CD14-positive monocyte (primary cell): ENCODE data around the gene PLEKHD1. TPM values are rescaled to one million over a fixed set of nuclear protein-coding genes. Genes with fewer than 3 reads are reported as not detected.
A peak's percentile ranks its signal among the peaks of the same experiment; 100 is the strongest.

Experiments used
- DNase-seq, 3 donors: peaks; one replicate each; pipeline ENCODE4 v3.0.0-alpha.2; 2011 to 2022
- H2AFZ ChIP-seq: 2 replicates; pipeline ENCODE4 v1.6.0; 2012; ENCODE audit warnings: mild to moderate bottlenecking, low read depth, low read length, inconsistent platforms; ENCODE audit not compliant: insufficient read depth, poor library complexity, severe bottlenecking
- H3K27ac ChIP-seq, 2 donors: 1 replicate in 1 of 2; 2 replicates in 1 of 2; pipeline ENCODE4 v1.5.1; 2012 to 2013; ENCODE audit warnings: low read length in 2 of 2, control low read depth in 1 of 2, inconsistent platforms in 1 of 2, low read depth in 1 of 2, mild to moderate bottlenecking in 1 of 2
- H3K27me3 ChIP-seq, 2 donors: one replicate each; pipeline versions ENCODE4 v1.6.0 to v1.6.1; 2011 to 2013; ENCODE audit warnings: low read length in 2 of 2; ENCODE audit not compliant: control insufficient read depth in 2 of 2, insufficient read depth in 2 of 2
- H3K36me3 ChIP-seq, 2 donors: replicated peaks in 1 of 2; 1 replicate in 1 of 2; 2 replicates in 1 of 2; pipeline versions ENCODE4 v1.5.1 to v1.6.1; 2012 to 2013; ENCODE audit warnings: low read length in 2 of 2, control low read depth in 1 of 2, inconsistent platforms in 1 of 2, mild to moderate bottlenecking in 1 of 2; ENCODE audit not compliant: insufficient read depth in 2 of 2, control insufficient read depth in 1 of 2
- H3K4me1 ChIP-seq, 2 donors: 1 replicate in 1 of 2; 2 replicates in 1 of 2; pipeline versions ENCODE4 v1.5.1 to v1.6.1; 2012 to 2013; ENCODE audit warnings: low read length in 2 of 2, control low read depth in 1 of 2, inconsistent platforms in 1 of 2, mild to moderate bottlenecking in 1 of 2, moderate library complexity in 1 of 2; ENCODE audit not compliant: insufficient read depth in 2 of 2, control insufficient read depth in 1 of 2
- H3K4me2 ChIP-seq: replicated peaks from 2 replicates; pipeline ENCODE3; 2012; ENCODE audit warnings: low read length, moderate library complexity, mild to moderate bottlenecking; ENCODE audit not compliant: poor library complexity, severe bottlenecking; ENCODE audit errors: extremely low read depth
- H3K4me3 ChIP-seq, 3 experiments: fragments of 200-600 bp in 1 of 3; sonication (generic) in 1 of 3; replicated peaks in 1 of 3; 1 replicate in 2 of 3; 2 replicates in 1 of 3; pipeline ENCODE4 v1.5.1; 2011 to 2013; ENCODE audit warnings: low read length in 3 of 3, mild to moderate bottlenecking in 3 of 3, control low read depth in 2 of 3, low read depth in 2 of 3, inconsistent platforms in 1 of 3, moderate library complexity in 1 of 3
- H3K79me2 ChIP-seq: 2 replicates; pipeline ENCODE4 v1.6.0; 2012; ENCODE audit warnings: mild to moderate bottlenecking, control low read depth, inconsistent platforms, low read length, moderate library complexity; ENCODE audit not compliant: insufficient read depth
- H3K9ac ChIP-seq: 2 replicates; pipeline ENCODE4 v1.6.0; 2017; ENCODE audit warnings: low read length, mild to moderate bottlenecking; ENCODE audit not compliant: insufficient read depth, poor library complexity, severe bottlenecking
- H3K9me3 ChIP-seq, 2 donors: replicated peaks in 1 of 2; 1 replicate in 1 of 2; 2 replicates in 1 of 2; pipeline versions ENCODE4 v1.5.1 to v1.6.1; 2012 to 2013; ENCODE audit warnings: low read length in 2 of 2, control low read depth in 1 of 2; ENCODE audit not compliant: control insufficient read depth in 1 of 2, insufficient read depth in 1 of 2
- H4K20me1 ChIP-seq: 2 replicates; pipeline ENCODE4 v1.6.0; 2012; ENCODE audit warnings: mild to moderate bottlenecking, low read length, control low read depth, moderate library complexity; ENCODE audit not compliant: insufficient read depth
- H3K27ac Mint-ChIP-seq, 7 donors: one replicate each; pipeline ENCODE4 v1.8.0; 2020; ENCODE audit warnings: mild to moderate bottlenecking in 7 of 7, mixed read lengths in 7 of 7, moderate library complexity in 6 of 7, inconsistent platforms in 2 of 7
- H3K27me3 Mint-ChIP-seq, 3 donors: one replicate each; pipeline ENCODE4 v1.8.0; 2021 to 2022; ENCODE audit warnings: low read depth in 3 of 3, mild to moderate bottlenecking in 3 of 3, mixed read lengths in 3 of 3, moderate library complexity in 3 of 3, inconsistent platforms in 1 of 3
- H3K36me3 Mint-ChIP-seq, 2 donors: one replicate each; pipeline ENCODE4 v1.8.0; 2020; ENCODE audit warnings: mixed read lengths in 2 of 2, inconsistent platforms in 1 of 2, mild to moderate bottlenecking in 1 of 2
- H3K4me1 Mint-ChIP-seq: one replicate; pipeline ENCODE4 v1.8.0; 2020; ENCODE audit warnings: mild to moderate bottlenecking, mixed read lengths
- H3K4me3 Mint-ChIP-seq, 2 donors: one replicate each; pipeline ENCODE4 v1.8.0; 2020; ENCODE audit warnings: mild to moderate bottlenecking in 2 of 2, mixed read lengths in 2 of 2, moderate library complexity in 1 of 2
- H3K9me3 Mint-ChIP-seq, 7 donors: one replicate each; pipeline ENCODE4 v1.8.0; 2020 to 2022; ENCODE audit warnings: mixed read lengths in 7 of 7, mild to moderate bottlenecking in 6 of 7, moderate library complexity in 6 of 7, inconsistent platforms in 2 of 7
- CTCF ChIP-seq: fragments of 200-600 bp; IDR thresholded peaks from one replicate; pipeline ENCODE4 v1.8.0; 2022; ENCODE audit warnings: antibody characterized with exemption, mild to moderate bottlenecking
- WGBS: methylation state at CpG from one replicate; pipeline ENCODE4 v1.1.5; 2013; ENCODE audit warnings: missing lambda C conversion rate; ENCODE audit not compliant: insufficient coverage; 5-methylcytosine and 5-hydroxymethylcytosine counted together
- intact Hi-C, 2 donors: fragments of 100-400 bp; cut with micrococcal nuclease; formaldehyde crosslinking; loops; one replicate each; pipeline versions ENCODE4 v1.15.0 to v1.15.1; 2023
- polyA plus RNA-seq, 3 donors: library from polyadenylated mRNA; depleted of rRNA in 1 of 3; unstranded in 2 of 3; stranded (reverse) in 1 of 3; fragments of 300-500 nt in 2 of 3; fragments of >200 nt in 1 of 3; fragmentation: Illumina TruSeq in 2 of 3; gene quantifications; 1 replicate in 2 of 3; 2 replicates in 1 of 3; pipeline ENCODE4 v1.2.3, GENCODE V29; 2012 to 2021

PLEKHD1 gene
- polyA plus RNA-seq, 3 donors, result 0.09 TPM; not detected in 2

- no peaks in the 10 kb centered on the region for H3K36me3 Mint-ChIP-seq
- no peak for TF ChIP-seq CTCF
- H2AFZ ChIP-seq, result no peak overlapping the region
- H3K9ac ChIP-seq, result no peak overlapping the region
- no peak overlapping the region for H3K4me2 ChIP-seq
- H3K4me1 Mint-ChIP-seq, result peaks cover 15% of the 10 kb centered on the region
- no peak for DNase-seq
- no peaks in the 10 kb centered on the region for H3K27me3 ChIP-seq
- no peaks in the 10 kb centered on the region for H3K9me3 ChIP-seq
- H3K4me3 Mint-ChIP-seq, result no peak overlapping the region
- intact Hi-C loops, result loop anchor here in 1 of 2 donors (5.0 kb wide), 1 partner anchor 40 kb away; the partner anchor contains the start of gene CCDC177
- peak overlapping the region in 2 of 7 donors; percentile 77 to 85 for H3K27ac Mint-ChIP-seq
- H3K4me1 ChIP-seq, result peaks cover 8 to 9% of the 10 kb centered on the region in 2 donors
- no peak overlapping the region for H3K27ac ChIP-seq
- no CpG with 5 or more reads among the region's 3 CpGs for WGBS
- peaks cover 12 to 19% (median 15%) of the 10 kb centered on the region in 3 donors for H3K27me3 Mint-ChIP-seq
- no peaks in the 10 kb centered on the region for H3K9me3 Mint-ChIP-seq
- H3K4me3 ChIP-seq, result no peak overlapping the region
- no peaks in the 10 kb centered on the region for H4K20me1 ChIP-seq
- no peaks in the 10 kb centered on the region for H3K36me3 ChIP-seq
- no peaks in the 10 kb centered on the region for H3K79me2 ChIP-seq
These were observed 48.2 kb downstream of the PLEKHD1 start for GRCh38 chr14:69532561-69533340.

- Histone ChIP-seq H3K79me2 (no peaks in the 10 kb centered on the region), H3K36me3 (no peaks in the 10 kb centered on the region), H4K20me1 (no peaks in the 10 kb centered on the region), H2AFZ (no peak overlapping the region), H3K27me3 (no peaks in the 10 kb centered on the region), H3K4me2 (no peak overlapping the region), H3K9ac (no peak overlapping the region), H3K9me3 (peaks cover 0 to 9% of the 10 kb centered on the region in 2 donors), H3K4me1 (peaks cover 15 to 16% of the 10 kb centered on the region in 2 donors), H3K27ac (no peak overlapping the region), H3K4me3 (no peak overlapping the region)
- no peak overlapping the region for H3K27ac Mint-ChIP-seq
- intact Hi-C loops, result loop anchor here in 1 of 2 donors (5.0 kb wide), 1 partner anchor 42 kb away; no protein-coding TSS in a partner anchor
- H3K9me3 Mint-ChIP-seq, result peaks cover 4 to 17% (median 9%) of the 10 kb centered on the region in 7 donors
- peaks cover 28% of the 10 kb centered on the region for H3K4me1 Mint-ChIP-seq
- peak in 1 of 3 donors; percentile 22 for DNase-seq
- peak; percentile 34 for TF ChIP-seq CTCF
- H3K36me3 Mint-ChIP-seq, result peaks cover 3 to 4% of the 10 kb centered on the region in 2 donors
- no CpG with 5 or more reads among the region's 4 CpGs for WGBS
- H3K4me3 Mint-ChIP-seq, result no peak overlapping the region
- H3K27me3 Mint-ChIP-seq, result peaks cover 12 to 22% (median 12%) of the 10 kb centered on the region in 3 donors
These were observed 50.8 kb downstream of the PLEKHD1 start for GRCh38 chr14:69535230-69535848.
